ENCODE measurements around the gene ZBTB49.

The ZBTB49 gene

GRCh38 chr4:4362991-4363697 is 73.1 kb downstream of the ZBTB49 start:
- no peak for DNase-seq

- no peak for DNase-seq
Measured at GRCh38 chr4:4364061-4364460, 74.0 kb downstream of the ZBTB49 start.

DNA sequence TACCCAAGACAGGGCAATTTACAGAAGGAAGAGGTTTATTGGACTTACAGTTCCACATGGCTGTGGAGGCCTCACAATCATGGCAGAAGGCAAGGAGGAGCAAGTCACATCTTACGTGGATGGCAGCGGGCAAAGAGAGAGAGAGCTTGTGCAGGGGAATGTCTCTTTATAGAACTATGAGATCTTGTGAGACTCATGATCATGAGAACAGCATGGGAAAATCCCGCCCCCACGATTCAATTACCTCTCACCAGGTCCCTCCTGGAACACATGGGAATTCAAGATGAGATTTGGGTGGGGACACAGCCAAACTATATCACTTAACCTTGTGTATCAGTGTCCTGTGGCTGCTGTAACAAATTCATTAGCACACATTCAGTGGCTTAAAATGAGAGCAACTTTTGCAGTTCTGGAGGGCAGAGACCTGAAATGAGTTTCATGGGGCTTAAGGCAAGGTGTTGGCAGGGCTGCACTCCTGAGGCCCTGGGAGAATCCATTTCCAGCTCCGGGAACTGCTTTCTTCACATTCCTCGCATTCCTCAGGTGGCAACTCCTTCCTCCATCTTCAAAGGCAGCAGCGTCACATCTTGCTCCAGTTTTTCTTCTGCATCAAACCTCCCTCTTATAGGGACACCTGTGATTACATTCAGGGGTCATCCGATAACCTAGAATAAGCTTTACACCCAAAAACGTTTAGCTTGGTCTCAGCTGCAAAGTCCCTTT is 74.6 kb downstream of the ZBTB49 start:
- no peak for DNase-seq

- no peak for DNase-seq
Measured at GRCh38 chr4:4368809-4369580, 78.9 kb downstream of the ZBTB49 start.
